Endodermal cell (in vitro differentiated cells): ENCODE data around the gene HENMT1. TPM values are rescaled to one million over a fixed set of nuclear protein-coding genes. Genes with fewer than 3 reads are reported as not detected.

ENCODE experiments used
- DNase-seq: peaks from one replicate; pipeline ENCODE4 v3.0.0-alpha.2; 2017
- H3K27ac ChIP-seq: 2 replicates; pipeline ENCODE4 v1.5.1; 2013; ENCODE audit warnings: mild to moderate bottlenecking, low read depth, low read length, moderate library complexity
- H3K27me3 ChIP-seq: 2 replicates; pipeline ENCODE4 v1.6.1; 2013; ENCODE audit warnings: mild to moderate bottlenecking, low read length, moderate library complexity; ENCODE audit not compliant: insufficient read depth, control insufficient read depth, poor library complexity, severe bottlenecking
- H3K36me3 ChIP-seq: 2 replicates; pipeline ENCODE4 v1.7.0; 2013; ENCODE audit warnings: mild to moderate bottlenecking, low read length, moderate library complexity; ENCODE audit not compliant: control insufficient read depth, insufficient read depth
- H3K4me1 ChIP-seq: one replicate; pipeline ENCODE4 v1.7.0; 2013; ENCODE audit warnings: low read length; ENCODE audit not compliant: control insufficient read depth, insufficient read depth
- H3K4me3 ChIP-seq: 2 replicates; pipeline ENCODE4 v1.5.1; 2013; ENCODE audit warnings: mild to moderate bottlenecking, low read length, moderate library complexity
- H3K9ac ChIP-seq: 2 replicates; pipeline ENCODE4 v1.6.1; 2013; ENCODE audit warnings: mild to moderate bottlenecking, low read length, moderate library complexity; ENCODE audit not compliant: poor library complexity, severe bottlenecking; ENCODE audit errors: extremely low read depth
- H3K9me3 ChIP-seq: 2 replicates; pipeline ENCODE4 v1.6.1; 2013; ENCODE audit warnings: mild to moderate bottlenecking, low read length, moderate library complexity; ENCODE audit not compliant: control insufficient read depth
- H3K27ac Mint-ChIP-seq: 2 replicates; pipeline ENCODE4 v1.8.0; 2020; ENCODE audit warnings: mixed read lengths
- H3K27me3 Mint-ChIP-seq: 2 replicates; pipeline ENCODE4 v1.8.0; 2021; ENCODE audit warnings: mild to moderate bottlenecking, mixed read lengths; ENCODE audit not compliant: insufficient read depth
- H3K36me3 Mint-ChIP-seq: 2 replicates; pipeline ENCODE4 v1.8.0; 2020; ENCODE audit warnings: low read depth, mixed read lengths
- H3K4me1 Mint-ChIP-seq: 2 replicates; pipeline ENCODE4 v1.8.0; 2020; ENCODE audit warnings: mixed read lengths
- H3K4me3 Mint-ChIP-seq: 2 replicates; pipeline ENCODE4 v1.8.0; 2020; ENCODE audit warnings: mild to moderate bottlenecking, moderate library complexity, mixed read lengths
- H3K9me3 Mint-ChIP-seq: 2 replicates; pipeline ENCODE4 v1.8.0; 2020; ENCODE audit warnings: mild to moderate bottlenecking, mixed read lengths
- WGBS, 2 experiments: methylation state at CpG; one replicate each; pipeline versions ENCODE4 v1.1.5 to v1.1.7; 2013; ENCODE audit warnings: missing lambda C conversion rate in 2 of 2, mixed read lengths in 1 of 2; ENCODE audit not compliant: insufficient coverage in 1 of 2, insufficient read length in 1 of 2; 5-methylcytosine and 5-hydroxymethylcytosine counted together
- total RNA-seq, 2 donors: library from RNA; stranded (reverse); fragmentation: NEBNext Ultra II Directional in 1 of 2; extraction: Animal tissue kit (Norgen Biotek cat#: 25700) in 1 of 2; gene quantifications; 2 replicates in 1 of 2; 3 replicates in 1 of 2; pipeline ENCODE4 v1.2.1, GENCODE V29; 2021
- TF ChIP-seq, protein P1 (sequence below): fragments of 200-600 bp; sonication (generic); conservative IDR thresholded peaks from 2 replicates; pipeline ENCODE4 v1.5.0; 2021; ENCODE audit warnings: antibody characterized with exemption, mild to moderate bottlenecking

HENMT1 gene
- total RNA-seq, 2 donors from 2014 or later: 4.3 to 7.4 TPM

DNA sequence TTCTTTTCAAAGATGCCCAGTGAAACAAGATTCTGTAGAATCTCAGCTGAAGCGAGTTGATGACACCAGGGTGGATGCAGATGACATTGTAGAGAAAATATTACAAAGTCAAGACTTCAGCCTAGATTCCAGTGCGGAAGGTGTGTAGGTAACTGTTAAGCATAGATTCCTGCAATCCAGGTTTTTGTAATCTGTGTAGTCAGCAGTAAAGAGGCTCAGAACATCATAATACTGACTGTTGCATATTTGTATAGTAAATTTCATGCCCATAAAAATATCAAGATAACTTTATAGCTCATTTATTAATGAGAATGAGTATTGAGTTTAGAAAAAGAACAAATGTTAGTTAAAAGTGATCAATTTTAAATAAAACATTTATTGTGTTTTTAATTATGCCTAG lies 32.2 kb downstream of the HENMT1 start:
- Mint-ChIP-seq H3K27ac (no peak overlapping the region), H3K27me3 (no peaks in the 10 kb centered on the region), H3K4me1 (no peaks in the 10 kb centered on the region), H3K4me3 (no peak overlapping the region), H3K9me3 (no peaks in the 10 kb centered on the region), H3K36me3 (peaks cover 20% of the 10 kb centered on the region)
- no peak overlapping the region for H3K4me3 ChIP-seq
- H3K36me3 ChIP-seq: peaks cover 38% of the 10 kb centered on the region
- H3K4me1 ChIP-seq: no peaks in the 10 kb centered on the region
- WGBS, 2 experiments: 98 to 100% methylated on average over 1 to 2 of the region's 2 CpGs
- TF ChIP-seq, protein P1, sequence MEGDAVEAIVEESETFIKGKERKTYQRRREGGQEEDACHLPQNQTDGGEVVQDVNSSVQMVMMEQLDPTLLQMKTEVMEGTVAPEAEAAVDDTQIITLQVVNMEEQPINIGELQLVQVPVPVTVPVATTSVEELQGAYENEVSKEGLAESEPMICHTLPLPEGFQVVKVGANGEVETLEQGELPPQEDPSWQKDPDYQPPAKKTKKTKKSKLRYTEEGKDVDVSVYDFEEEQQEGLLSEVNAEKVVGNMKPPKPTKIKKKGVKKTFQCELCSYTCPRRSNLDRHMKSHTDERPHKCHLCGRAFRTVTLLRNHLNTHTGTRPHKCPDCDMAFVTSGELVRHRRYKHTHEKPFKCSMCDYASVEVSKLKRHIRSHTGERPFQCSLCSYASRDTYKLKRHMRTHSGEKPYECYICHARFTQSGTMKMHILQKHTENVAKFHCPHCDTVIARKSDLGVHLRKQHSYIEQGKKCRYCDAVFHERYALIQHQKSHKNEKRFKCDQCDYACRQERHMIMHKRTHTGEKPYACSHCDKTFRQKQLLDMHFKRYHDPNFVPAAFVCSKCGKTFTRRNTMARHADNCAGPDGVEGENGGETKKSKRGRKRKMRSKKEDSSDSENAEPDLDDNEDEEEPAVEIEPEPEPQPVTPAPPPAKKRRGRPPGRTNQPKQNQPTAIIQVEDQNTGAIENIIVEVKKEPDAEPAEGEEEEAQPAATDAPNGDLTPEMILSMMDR: no peak
- no peaks in the 10 kb centered on the region for H3K27me3 ChIP-seq
- no peak overlapping the region for H3K9ac ChIP-seq
- no peak for DNase-seq
- H3K9me3 ChIP-seq: no peaks in the 10 kb centered on the region
- H3K27ac ChIP-seq: no peak overlapping the region

DNA sequence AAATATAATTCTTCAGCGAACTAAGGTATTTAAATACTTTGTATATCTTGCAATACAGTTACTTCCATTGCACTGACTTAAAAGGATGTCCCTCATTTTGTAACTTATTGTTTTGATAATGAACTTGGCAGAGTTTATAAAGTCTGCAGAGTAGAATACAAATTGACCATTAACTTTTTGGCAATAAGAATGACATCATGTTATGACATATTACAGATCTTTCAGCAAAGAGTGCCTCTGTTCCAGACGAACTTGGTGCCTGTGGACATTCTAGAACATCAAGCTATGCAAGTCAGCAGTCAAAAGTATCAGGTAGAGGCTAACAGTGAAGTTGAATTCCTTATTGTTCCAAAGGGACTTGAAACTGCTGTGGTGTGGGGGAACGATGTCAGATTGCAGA lies 32.9 kb downstream of the HENMT1 start:
- no peak for DNase-seq
- H3K9me3 ChIP-seq: no peaks in the 10 kb centered on the region
- H3K27ac ChIP-seq: no peak overlapping the region
- H3K36me3 Mint-ChIP-seq: peaks cover 18% of the 10 kb centered on the region
- H3K27me3 ChIP-seq: no peaks in the 10 kb centered on the region
- H3K4me1 ChIP-seq: no peaks in the 10 kb centered on the region
- no peak overlapping the region for H3K4me3 Mint-ChIP-seq
- H3K27me3 Mint-ChIP-seq: no peaks in the 10 kb centered on the region
- 95% methylated on average over 2 to 3 of the region's 3 CpGs for WGBS, 2 experiments
- H3K9ac ChIP-seq: no peak overlapping the region
- H3K27ac Mint-ChIP-seq: no peak overlapping the region
- peaks cover 38% of the 10 kb centered on the region for H3K36me3 ChIP-seq
- H3K4me3 ChIP-seq: no peak overlapping the region
- no peaks in the 10 kb centered on the region for H3K4me1 Mint-ChIP-seq
- TF ChIP-seq, protein P1: no peak
- no peaks in the 10 kb centered on the region for H3K9me3 Mint-ChIP-seq

- Histone ChIP-seq H3K9me3 (no peaks in the 10 kb centered on the region), H3K27ac (no peak overlapping the region), H3K4me3 (no peak overlapping the region), H3K27me3 (no peaks in the 10 kb centered on the region), H3K4me1 (no peaks in the 10 kb centered on the region), H3K36me3 (peaks cover 34% of the 10 kb centered on the region), H3K9ac (no peak overlapping the region)
- H3K27me3 Mint-ChIP-seq: no peaks in the 10 kb centered on the region
- TF ChIP-seq, protein P1: no peak
- H3K4me3 Mint-ChIP-seq: no peak overlapping the region
- peaks cover 16% of the 10 kb centered on the region for H3K36me3 Mint-ChIP-seq
- H3K27ac Mint-ChIP-seq: no peak overlapping the region
- H3K4me1 Mint-ChIP-seq: no peaks in the 10 kb centered on the region
- 82% methylated on average over 1 of the region's 1 CpG; no CpG with 5 or more reads in 1 of the 2 experiments for WGBS, 2 experiments
- H3K9me3 Mint-ChIP-seq: no peaks in the 10 kb centered on the region
- no peak for DNase-seq
Measured at GRCh38 chr1:108627256-108627655, 33.6 kb downstream of the HENMT1 start.
